ENCODE data around the gene LRRC8D. TPM values are rescaled to one million over a fixed set of nuclear protein-coding genes. Genes with fewer than 3 reads are reported as not detected.

LRRC8D gene
- total and polyA plus RNA-seq, 2 experiments from 2014 or later, result 23.6 to 48.8 TPM

- H3K4me2 ChIP-seq, result peak overlapping the region; percentile 16
- H3K27ac ChIP-seq (ENCODE audit: low read depth), result peak overlapping the region; percentile 96
- H3K27me3 Mint-ChIP-seq (ENCODE audit: insufficient read depth, low read depth, poor library complexity), result peaks cover 11% of the 10 kb centered on the region
- H3K27ac Mint-ChIP-seq, result peak overlapping the region; percentile 96
- H3K27me3 ChIP-seq (ENCODE audit: insufficient read depth), result no peaks in the 10 kb centered on the region
- H4K20me1 ChIP-seq (replicated peaks; ENCODE audit: insufficient read depth), result no peaks in the 10 kb centered on the region
- no peaks in the 10 kb centered on the region for H3K9me2 ChIP-seq (ENCODE audit: insufficient read depth)
- H3K4me3 ChIP-seq, result 0 out of 2 replicates have a peak overlapping the region, but pooled peaks have one; percentile 3
- peaks cover 16% of the 10 kb centered on the region for H3K36me3 Mint-ChIP-seq (ENCODE audit: low read depth)
- peaks cover 64% of the 10 kb centered on the region for H3K4me1 ChIP-seq (ENCODE audit: insufficient read depth)
- ATAC-seq (no peak), DNase-seq (ENCODE audit: low spot score) (no peak)
- peaks cover 77% of the 10 kb centered on the region for H3K4me1 Mint-ChIP-seq
- H2AFZ ChIP-seq, result no peak overlapping the region
- TF ChIP-seq ETS1 (IDR thresholded peaks at IDR 0.05) (no peak), JUNB (IDR thresholded peaks at IDR 0.05; ENCODE audit: unreplicated experiment) (no peak), ZNF331 (CRISPR knock-in tag; IDR thresholded peaks at IDR 0.05; ENCODE audit: low read depth) (no peak), EZH2 (IDR thresholded peaks at IDR 0.05; ENCODE audit: low read depth, unreplicated experiment) (no peak), NANOG (IDR thresholded peaks at IDR 0.05; ENCODE audit: borderline replicate concordance) (no peak), REST (IDR thresholded peaks at IDR 0.05; ENCODE audit: unreplicated experiment) (no peak), ZNF114 (CRISPR knock-in tag; IDR thresholded peaks at IDR 0.05) (no peak), CTCF (conservative IDR thresholded peaks at IDR 0.05; ENCODE audit: low read depth in 2 of 2) (no peak), ZNF462 (CRISPR knock-in tag; IDR thresholded peaks at IDR 0.05) (no peak), EZH2phosphoT487 (IDR thresholded peaks at IDR 0.05; ENCODE audit: unreplicated experiment) (no peak), STAT1 (IDR thresholded peaks at IDR 0.05; ENCODE audit: unreplicated experiment) (no peak)
- H3F3A ChIP-seq (replicated peaks; ENCODE audit: low read depth), result no peaks in the 10 kb centered on the region
- H3K9me3 Mint-ChIP-seq, result no peaks in the 10 kb centered on the region
- H3K79me2 ChIP-seq (replicated peaks; ENCODE audit: insufficient read depth), result peaks cover 56% of the 10 kb centered on the region
- no peaks in the 10 kb centered on the region for H3K36me3 ChIP-seq (ENCODE audit: insufficient read depth)
- H3K4me3 Mint-ChIP-seq, result peak overlapping the region; percentile 46; the same call in 2 of the 3 replicates
These were observed 89.4 kb downstream of the LRRC8D start for GRCh38 chr1:89910268-89910667.
